ENCODE results near the gene FAM221B.

The FAM221B gene

DNA sequence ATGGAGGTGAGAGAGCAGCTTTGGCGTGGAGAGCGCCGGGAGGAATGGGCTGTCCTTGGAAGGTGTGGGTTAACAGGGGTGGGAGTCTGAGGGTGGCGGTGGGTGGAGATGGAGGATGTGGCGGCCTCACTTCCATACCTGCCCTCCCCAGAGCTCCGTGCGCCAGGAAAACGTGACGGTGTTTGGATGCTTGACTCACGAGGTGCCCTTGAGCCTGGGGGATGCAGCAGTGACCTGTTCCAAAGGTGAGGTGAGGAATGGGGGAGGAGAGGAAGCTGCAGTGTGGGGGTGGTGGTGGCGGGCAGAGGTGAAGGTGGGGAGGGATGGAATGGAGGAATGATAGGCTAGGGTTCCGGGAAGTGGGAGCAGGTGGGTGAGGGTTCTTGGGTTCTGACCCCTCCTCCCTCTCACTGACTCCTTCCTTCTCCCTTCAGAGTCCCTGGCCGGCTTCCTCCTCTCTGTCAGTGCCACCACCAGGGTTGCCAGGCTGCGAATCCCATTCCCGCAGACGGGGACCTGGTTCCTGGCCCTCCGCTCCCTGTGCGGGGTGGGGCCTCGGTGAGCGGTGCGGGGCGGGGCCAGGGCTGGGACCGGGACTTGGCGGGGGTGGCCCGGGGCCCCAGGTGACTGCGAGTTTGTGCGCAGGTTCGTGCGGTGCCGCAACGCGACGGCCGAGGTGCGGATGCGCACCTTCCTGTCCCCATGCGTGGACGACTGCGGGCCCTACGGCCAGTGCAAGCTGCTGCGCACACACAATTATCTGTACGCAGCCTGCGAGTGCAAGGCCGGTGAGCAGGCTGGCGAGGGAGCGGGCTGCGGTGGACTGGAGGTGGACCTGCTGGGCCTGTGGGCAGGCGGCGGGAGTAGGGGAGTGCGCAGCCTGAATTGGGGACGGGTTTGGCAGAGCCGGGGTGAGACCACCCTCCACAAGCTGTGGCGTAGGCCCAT is 17.6 kb upstream of the FAM221B start:
- TF ChIP-seq, protein P1, sequence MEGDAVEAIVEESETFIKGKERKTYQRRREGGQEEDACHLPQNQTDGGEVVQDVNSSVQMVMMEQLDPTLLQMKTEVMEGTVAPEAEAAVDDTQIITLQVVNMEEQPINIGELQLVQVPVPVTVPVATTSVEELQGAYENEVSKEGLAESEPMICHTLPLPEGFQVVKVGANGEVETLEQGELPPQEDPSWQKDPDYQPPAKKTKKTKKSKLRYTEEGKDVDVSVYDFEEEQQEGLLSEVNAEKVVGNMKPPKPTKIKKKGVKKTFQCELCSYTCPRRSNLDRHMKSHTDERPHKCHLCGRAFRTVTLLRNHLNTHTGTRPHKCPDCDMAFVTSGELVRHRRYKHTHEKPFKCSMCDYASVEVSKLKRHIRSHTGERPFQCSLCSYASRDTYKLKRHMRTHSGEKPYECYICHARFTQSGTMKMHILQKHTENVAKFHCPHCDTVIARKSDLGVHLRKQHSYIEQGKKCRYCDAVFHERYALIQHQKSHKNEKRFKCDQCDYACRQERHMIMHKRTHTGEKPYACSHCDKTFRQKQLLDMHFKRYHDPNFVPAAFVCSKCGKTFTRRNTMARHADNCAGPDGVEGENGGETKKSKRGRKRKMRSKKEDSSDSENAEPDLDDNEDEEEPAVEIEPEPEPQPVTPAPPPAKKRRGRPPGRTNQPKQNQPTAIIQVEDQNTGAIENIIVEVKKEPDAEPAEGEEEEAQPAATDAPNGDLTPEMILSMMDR (IDR thresholded peaks at IDR 0.05; ENCODE audit: low read depth, low read length), result no peak
- DNase-seq (ENCODE audit: extremely low read depth, low read depth), result no peak

DNA sequence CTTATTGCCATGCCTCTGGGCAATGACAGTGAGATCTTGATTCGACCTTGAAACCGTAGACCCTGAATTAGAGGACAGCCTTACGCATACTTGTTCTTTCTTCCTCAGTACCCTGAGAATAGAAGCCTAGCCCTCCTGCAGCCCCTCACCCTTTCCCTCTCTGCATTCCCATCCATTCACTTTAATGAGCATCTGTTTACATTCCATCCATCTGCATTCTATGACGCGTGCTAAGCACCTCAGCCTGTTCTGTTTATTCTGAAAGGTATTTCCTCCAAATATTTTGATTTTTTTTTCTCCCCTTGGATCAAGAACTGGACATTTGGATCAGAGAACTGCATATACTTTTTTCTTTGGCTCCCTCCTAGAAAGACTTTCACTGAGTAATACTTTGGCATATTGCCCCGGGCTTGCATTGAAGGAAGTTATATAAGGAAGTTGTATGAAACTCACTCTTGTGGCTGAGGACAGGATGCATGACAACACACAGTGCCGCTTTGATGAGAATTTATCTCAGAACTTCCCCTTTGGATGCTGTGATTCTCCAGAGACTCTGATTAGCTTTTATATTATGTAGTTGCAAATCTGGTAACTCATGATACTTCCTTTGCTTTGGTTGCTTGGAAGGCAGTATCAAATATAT is 16.2 kb upstream of the FAM221B start:
- DNase-seq (ENCODE audit: extremely low read depth, low read depth), result peak; percentile 80
- TF ChIP-seq, protein P1 (IDR thresholded peaks at IDR 0.05; ENCODE audit: low read depth, low read length), result no peak

DNA sequence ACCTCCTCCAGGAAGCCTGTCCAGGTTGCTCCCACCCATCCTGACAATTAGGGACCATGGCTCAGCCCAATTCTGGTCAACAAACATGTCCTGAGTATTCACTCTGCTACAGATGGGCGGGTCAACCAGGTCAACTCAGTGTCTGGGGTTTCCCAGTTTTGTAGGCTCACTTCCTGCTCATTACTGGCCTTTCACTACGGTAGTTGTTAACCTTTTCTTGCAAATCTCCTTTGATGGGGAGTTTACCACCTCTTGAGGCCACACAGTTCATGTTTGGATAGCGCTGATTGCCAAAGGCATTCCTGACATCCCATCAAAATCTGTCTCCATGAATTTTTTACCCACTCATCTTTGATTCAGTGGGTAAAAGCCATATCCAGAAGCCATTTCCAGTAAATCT is 14.3 kb upstream of the FAM221B start:
- DNase-seq (ENCODE audit: extremely low read depth, low read depth), result no peak

DNA sequence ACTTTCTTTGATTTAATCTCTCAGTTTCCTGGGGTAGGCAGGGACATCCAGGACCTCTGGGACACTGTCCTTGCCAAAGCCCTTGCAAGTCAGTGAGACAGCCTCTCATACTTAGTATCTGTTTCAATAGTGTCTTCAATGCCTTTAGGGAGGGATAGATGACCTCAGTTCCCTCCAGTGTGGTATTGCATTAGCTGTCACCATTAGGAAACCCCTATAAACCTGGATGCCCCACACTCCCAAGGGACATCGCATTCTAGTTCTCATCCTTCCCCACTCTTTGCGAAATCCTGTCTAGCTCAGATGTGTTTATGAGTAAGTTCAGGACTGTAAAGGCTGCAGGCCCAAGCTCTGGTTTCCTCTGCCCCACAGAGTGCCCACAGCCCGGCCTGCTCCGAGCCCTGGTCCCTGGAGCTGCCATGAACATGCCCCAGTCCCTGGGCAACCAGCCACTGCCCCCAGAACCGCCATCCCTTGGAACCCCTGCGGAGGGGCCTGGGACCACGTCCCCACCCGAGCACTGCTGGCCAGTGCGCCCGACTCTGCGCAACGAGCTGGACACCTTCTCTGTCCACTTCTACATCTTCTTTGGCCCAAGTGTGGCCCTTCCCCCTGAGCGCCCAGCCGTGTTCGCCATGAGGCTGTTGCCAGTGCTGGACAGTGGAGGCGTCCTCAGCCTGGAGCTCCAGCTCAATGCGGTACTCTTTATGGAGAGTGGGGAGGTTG is 13.7 kb upstream of the FAM221B start:
- TF ChIP-seq, protein P1 (IDR thresholded peaks at IDR 0.05; ENCODE audit: low read depth, low read length), result no peak
- DNase-seq (ENCODE audit: extremely low read depth, low read depth), result no peak

More for the DNA sequence above, 14.3 kb upstream of the FAM221B start:
- TF ChIP-seq, protein P1 (IDR thresholded peaks at IDR 0.05; ENCODE audit: low read depth, low read length), result no peak

DNA sequence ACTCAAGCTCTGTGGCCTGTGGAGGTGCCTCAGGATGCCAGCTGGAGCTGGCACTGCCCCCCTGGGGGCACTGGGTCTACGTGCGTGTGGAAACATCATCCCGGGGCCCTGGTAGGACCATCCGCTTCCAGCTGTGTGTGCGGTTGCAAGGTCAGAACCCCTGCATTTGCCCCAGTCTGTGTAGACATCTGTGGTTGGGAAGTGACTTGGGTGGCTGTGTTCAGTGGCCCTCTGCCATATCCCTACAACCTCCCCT is 13.0 kb upstream of the FAM221B start:
- TF ChIP-seq, protein P1 (IDR thresholded peaks at IDR 0.05; ENCODE audit: low read depth, low read length), result no peak
- no peak for DNase-seq (ENCODE audit: extremely low read depth, low read depth)

DNA sequence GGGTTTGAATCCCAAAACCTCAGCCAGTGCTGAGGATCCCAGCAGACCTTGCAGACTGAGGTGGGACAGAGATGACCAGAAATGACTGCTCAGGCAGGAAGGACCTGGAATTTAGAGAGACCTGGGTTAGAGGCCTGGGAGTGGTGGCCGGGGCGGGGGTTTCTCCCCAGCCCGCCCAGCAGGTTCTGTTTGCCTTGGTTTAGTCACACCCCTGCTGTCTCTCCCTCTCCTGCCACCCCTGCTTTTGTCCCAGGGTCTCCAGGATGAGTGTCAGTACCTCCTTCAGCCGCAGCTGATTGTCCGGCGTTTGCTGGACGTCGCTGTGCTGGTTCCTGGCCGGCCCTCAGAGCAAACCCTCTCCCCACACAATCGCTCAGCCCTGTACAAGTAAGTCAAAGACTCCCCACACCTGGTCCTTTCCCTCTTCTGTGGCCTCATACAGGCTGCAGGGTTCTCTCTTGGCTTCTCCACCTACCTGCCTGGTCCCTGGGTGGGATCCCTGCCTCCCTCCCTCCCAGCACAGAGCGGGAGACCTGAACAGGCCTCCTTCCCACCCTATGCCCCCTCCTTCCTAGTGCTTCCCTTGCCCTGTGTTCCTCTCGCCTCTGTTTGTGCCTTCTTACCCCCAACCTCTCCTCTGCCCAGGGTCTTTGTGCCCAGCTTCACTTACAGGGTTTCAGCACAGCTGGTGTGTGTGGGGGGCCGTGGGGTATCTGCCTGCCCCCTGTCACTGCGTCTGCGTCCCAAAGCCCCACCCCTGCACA is 12.5 kb upstream of the FAM221B start:
- no peak for DNase-seq (ENCODE audit: extremely low read depth, low read depth)
- TF ChIP-seq, protein P1 (IDR thresholded peaks at IDR 0.05; ENCODE audit: low read depth, low read length), result no peak

Measured in AG09319 (cell line).